CD4-positive, alpha-beta T cell treated with Interleukin-4 for 1 hour (primary cell): Measurements from ENCODE around the gene U2AF2.
A peak's percentile ranks its signal among the peaks of the same experiment; 100 is the strongest.

Experiments used
- DNase-seq, 2 donors: peaks; one replicate each; pipeline ENCODE4 v3.0.0-alpha.2; 2020 to 2022

Gene U2AF2

GRCh38 chr19:55654868-55655647, at the start of gene U2AF2:
U2AF2 (plus strand) TSS chr19:55655035; CDS start chr19:55655105, 70 bp downstream.
- peak; percentile 96 to 97 for DNase-seq

GRCh38 chr19:55605207-55605636, 49.6 kb upstream of the U2AF2 start:
- peak; percentile 98 for DNase-seq

- peak; percentile 72 to 76 for DNase-seq
Observed at GRCh38 chr19:55605637-55606470, 49.0 kb upstream of the U2AF2 start, which contains the start of gene ZNF865. ZNF865 (plus strand) TSS chr19:55605647; CDS start chr19:55613619, 7,972 bp downstream.

DNA sequence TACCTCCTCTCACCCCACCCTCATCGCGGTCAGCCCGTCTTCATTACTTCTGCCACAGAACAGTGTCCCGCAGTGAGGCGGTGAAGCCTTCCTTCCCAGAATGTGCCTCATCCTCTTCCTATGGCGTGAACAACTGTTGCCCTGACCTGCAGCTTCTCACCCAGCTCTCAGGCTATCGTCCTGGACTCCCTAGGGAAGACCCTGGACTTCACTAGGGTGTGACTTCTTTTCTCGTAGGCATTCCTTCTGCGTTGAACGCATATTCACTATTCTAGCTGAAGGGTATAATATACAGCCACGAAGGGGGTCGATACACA, 48.4 kb upstream of the U2AF2 start:
- DNase-seq: no peak

DNA sequence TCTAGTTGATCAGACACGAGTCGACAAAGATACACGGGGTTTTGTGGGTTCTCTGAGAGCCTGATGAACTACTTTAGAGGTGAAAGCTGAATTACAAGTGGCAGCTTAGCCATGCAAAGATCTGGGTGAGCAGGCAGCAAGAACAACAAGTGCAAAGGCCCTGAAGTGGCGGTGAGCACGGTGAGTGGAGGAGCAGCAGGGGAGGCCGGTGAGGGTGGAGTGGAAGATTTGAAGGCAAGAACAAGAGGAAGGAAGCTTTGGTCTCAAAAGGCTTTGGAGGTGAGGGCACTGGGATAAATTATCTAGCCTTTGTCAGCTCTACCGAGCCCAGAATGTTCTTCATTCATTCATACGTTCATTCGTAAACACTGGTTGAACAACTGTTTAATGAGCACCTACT, 48.0 kb upstream of the U2AF2 start:
- DNase-seq: no peak

- DNase-seq: no peak
Observed at GRCh38 chr19:55609326-55609725, 45.5 kb upstream of the U2AF2 start.

- DNase-seq: no peak
Observed at GRCh38 chr19:55611300-55611982, 43.4 kb upstream of the U2AF2 start.

- no peak for DNase-seq
Observed at GRCh38 chr19:55611983-55612645, 42.7 kb upstream of the U2AF2 start.

- no peak for DNase-seq
Observed at GRCh38 chr19:55613396-55613795, 41.4 kb upstream of the U2AF2 start.

GRCh38 chr19:55613930-55614710, 40.7 kb upstream of the U2AF2 start:
- no peak for DNase-seq

DNA sequence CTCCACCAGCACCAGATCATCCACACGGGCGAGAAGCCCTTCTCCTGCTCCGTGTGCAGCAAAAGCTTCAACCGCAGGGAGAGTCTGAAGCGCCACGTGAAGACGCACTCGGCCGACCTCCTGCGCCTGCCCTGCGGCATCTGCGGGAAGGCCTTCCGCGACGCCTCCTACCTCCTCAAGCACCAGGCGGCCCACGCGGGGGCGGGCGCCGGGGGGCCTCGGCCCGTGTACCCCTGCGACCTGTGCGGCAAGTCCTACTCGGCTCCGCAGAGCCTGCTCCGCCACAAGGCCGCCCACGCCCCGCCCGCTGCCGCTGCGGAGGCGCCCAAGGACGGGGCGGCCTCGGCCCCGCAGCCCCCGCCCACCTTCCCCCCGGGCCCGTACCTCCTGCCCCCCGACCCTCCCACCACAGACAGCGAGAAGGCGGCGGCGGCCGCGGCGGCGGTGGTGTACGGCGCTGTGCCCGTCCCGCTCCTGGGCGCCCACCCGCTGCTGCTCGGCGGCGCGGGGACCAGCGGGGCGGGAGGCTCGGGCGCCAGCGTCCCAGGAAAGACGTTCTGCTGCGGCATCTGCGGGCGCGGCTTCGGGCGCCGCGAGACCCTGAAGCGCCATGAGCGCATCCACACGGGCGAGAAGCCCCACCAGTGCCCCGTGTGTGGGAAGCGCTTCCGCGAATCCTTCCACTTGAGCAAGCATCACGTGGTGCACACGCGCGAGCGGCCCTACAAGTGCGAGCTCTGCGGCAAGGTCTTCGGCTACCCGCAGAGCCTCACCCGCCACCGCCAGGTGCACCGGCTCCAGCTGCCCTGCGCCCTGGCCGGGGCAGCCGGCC, 39.9 kb upstream of the U2AF2 start:
- DNase-seq: no peak

- DNase-seq: no peak
Observed at GRCh38 chr19:55615543-55616394, 39.1 kb upstream of the U2AF2 start.

DNA sequence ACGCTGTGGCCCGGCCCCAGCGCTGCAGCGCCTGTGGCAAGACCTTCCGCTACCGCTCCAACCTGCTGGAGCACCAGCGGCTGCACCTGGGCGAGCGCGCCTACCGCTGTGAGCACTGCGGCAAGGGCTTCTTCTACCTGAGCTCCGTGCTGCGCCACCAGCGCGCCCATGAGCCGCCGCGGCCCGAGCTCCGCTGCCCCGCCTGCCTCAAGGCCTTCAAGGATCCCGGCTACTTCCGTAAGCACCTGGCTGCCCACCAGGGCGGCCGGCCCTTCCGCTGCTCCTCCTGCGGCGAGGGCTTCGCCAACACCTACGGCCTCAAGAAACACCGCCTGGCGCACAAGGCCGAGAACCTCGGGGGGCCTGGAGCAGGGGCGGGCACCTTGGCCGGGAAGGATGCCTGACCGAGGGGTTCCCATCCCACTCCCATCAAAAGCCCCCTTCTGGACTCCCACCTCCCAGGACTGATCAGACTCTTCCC, 38.4 kb upstream of the U2AF2 start:
- DNase-seq: no peak

- no peak for DNase-seq
Observed at GRCh38 chr19:55617426-55617825, 37.4 kb upstream of the U2AF2 start.

- no peak for DNase-seq
Observed at GRCh38 chr19:55618426-55618825, 36.4 kb upstream of the U2AF2 start.

- DNase-seq: no peak
Observed at GRCh38 chr19:55619286-55619685, 35.5 kb upstream of the U2AF2 start.

DNA sequence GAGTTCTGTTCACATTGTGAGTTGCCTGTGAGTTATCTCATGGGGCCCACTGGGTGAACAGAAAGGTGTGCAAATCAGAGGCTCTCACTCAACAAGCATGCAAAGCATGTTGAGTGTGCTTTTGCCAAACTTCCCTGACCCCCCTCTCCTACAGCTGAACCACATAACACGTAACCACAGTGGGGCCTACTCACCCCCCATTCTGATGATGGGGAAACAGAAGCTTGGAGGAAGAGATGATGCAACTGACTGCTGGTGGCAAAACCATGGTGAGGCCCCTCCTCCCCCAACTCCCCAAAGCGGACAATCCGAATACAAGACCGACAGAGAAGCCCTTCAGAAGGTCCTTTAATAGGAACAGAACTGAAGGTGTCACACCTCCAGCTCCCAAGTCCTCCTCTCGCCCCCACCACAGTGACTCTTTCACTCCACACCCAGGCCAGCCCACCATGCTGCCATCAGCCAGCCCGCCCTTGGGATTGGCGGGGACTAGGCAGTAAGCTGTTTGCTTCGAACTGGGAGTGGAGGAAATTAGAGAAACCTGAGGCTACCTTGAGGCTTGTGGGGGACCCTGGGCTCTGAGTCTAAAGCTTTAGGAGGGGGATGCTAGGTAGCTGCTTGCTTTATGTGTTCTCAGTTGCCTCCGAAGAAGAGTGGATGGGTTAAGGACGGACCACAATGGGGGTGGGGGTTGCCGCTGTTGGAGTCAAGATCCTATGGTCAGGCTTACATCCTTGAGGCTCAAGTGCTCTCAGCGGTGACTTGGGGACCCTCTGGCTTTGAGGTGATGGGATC, 34.2 kb upstream of the U2AF2 start:
- peak; percentile 34 to 68 for DNase-seq

GRCh38 chr19:55621205-55621672, 33.6 kb upstream of the U2AF2 start:
- DNase-seq: no peak

- no peak for DNase-seq
Observed at GRCh38 chr19:55621673-55622231, 33.1 kb upstream of the U2AF2 start.
